Measurements from ENCODE around the gene CFAP210. TPM values are rescaled to one million over a fixed set of nuclear protein-coding genes. Genes with fewer than 3 reads are reported as not detected.

CFAP210 gene
- total and polyA plus RNA-seq, 2 experiments from 2014 or later: 0.30 TPM; not detected in 1

GRCh38 chr2:169684135-169684565 lies 10.1 kb downstream of the CFAP210 start:
- H3K9me3 ChIP-seq (ENCODE audit: low read depth): no peaks in the 10 kb centered on the region
- TF ChIP-seq EZH2phosphoT487 (IDR thresholded peaks at IDR 0.05; ENCODE audit: low read depth, severe bottlenecking, unreplicated experiment) (no peak), CTCF (IDR thresholded peaks at IDR 0.05; ENCODE audit: poor library complexity) (no peak), EZH2 (IDR thresholded peaks at IDR 0.05; ENCODE audit: borderline replicate concordance) (no peak)
- no peaks in the 10 kb centered on the region for H3K27me3 ChIP-seq
- no peaks in the 10 kb centered on the region for H3K36me3 ChIP-seq (replicated peaks; ENCODE audit: insufficient read depth, low read depth)
- H3K27ac ChIP-seq: no peak overlapping the region
- H3K9me2 ChIP-seq (replicated peaks; ENCODE audit: insufficient read depth): no peaks in the 10 kb centered on the region
- H4K20me1 ChIP-seq (ENCODE audit: insufficient read depth, poor library complexity, severe bottlenecking): no peaks in the 10 kb centered on the region
- WGBS (ENCODE audit: low lambda C conversion rate, missing lambda C conversion rate): 92% methylated on average over 3 of the region's 3 CpGs
- no peak for DNase-seq (ENCODE audit: low spot score)
- no peak overlapping the region for H3K4me2 ChIP-seq
- no peaks in the 10 kb centered on the region for H3K4me1 ChIP-seq (ENCODE audit: insufficient read depth)
- no peak overlapping the region for H2AFZ ChIP-seq
- no peak overlapping the region for H3K4me3 ChIP-seq
- H3K79me2 ChIP-seq: no peaks in the 10 kb centered on the region

- 62% methylated on average over 3 of the region's 3 CpGs for WGBS (ENCODE audit: low lambda C conversion rate, missing lambda C conversion rate)
- no peak for TF ChIP-seq CTCF (IDR thresholded peaks at IDR 0.05; ENCODE audit: poor library complexity)
- no peak for TF ChIP-seq EZH2 (IDR thresholded peaks at IDR 0.05; ENCODE audit: borderline replicate concordance)
- no peak for TF ChIP-seq EZH2phosphoT487 (IDR thresholded peaks at IDR 0.05; ENCODE audit: low read depth, severe bottlenecking, unreplicated experiment)
- no peaks in the 10 kb centered on the region for H3K27me3 ChIP-seq
- no peak overlapping the region for H2AFZ ChIP-seq
- H3K4me2 ChIP-seq: no peak overlapping the region
- H3K79me2 ChIP-seq: no peaks in the 10 kb centered on the region
- H3K4me3 ChIP-seq: no peak overlapping the region
- no peaks in the 10 kb centered on the region for H3K9me3 ChIP-seq (ENCODE audit: low read depth)
- no peaks in the 10 kb centered on the region for H3K9me2 ChIP-seq (replicated peaks; ENCODE audit: insufficient read depth)
- H3K27ac ChIP-seq: no peak overlapping the region
- DNase-seq (ENCODE audit: low spot score): no peak
- no peaks in the 10 kb centered on the region for H4K20me1 ChIP-seq (ENCODE audit: insufficient read depth, poor library complexity, severe bottlenecking)
- no peaks in the 10 kb centered on the region for H3K36me3 ChIP-seq (replicated peaks; ENCODE audit: insufficient read depth, low read depth)
- H3K4me1 ChIP-seq (ENCODE audit: insufficient read depth): no peaks in the 10 kb centered on the region
Measured at GRCh38 chr2:169683425-169684134, 10.6 kb downstream of the CFAP210 start.

- no peak for TF ChIP-seq EZH2phosphoT487 (IDR thresholded peaks at IDR 0.05; ENCODE audit: low read depth, severe bottlenecking, unreplicated experiment)
- no peak for TF ChIP-seq EZH2 (IDR thresholded peaks at IDR 0.05; ENCODE audit: borderline replicate concordance)
- no peak for TF ChIP-seq CTCF (IDR thresholded peaks at IDR 0.05; ENCODE audit: poor library complexity)
- Histone ChIP-seq H4K20me1 (ENCODE audit: insufficient read depth, poor library complexity, severe bottlenecking) (no peaks in the 10 kb centered on the region), H3K9me2 (replicated peaks; ENCODE audit: insufficient read depth) (no peaks in the 10 kb centered on the region), H3K9me3 (ENCODE audit: low read depth) (no peaks in the 10 kb centered on the region), H3K27me3 (no peaks in the 10 kb centered on the region), H3K4me2 (no peak overlapping the region), H3K4me3 (no peak overlapping the region), H2AFZ (no peak overlapping the region), H3K4me1 (ENCODE audit: insufficient read depth) (no peaks in the 10 kb centered on the region), H3K27ac (no peak overlapping the region), H3K36me3 (replicated peaks; ENCODE audit: insufficient read depth, low read depth) (no peaks in the 10 kb centered on the region), H3K79me2 (no peaks in the 10 kb centered on the region)
- 66% methylated on average over 3 of the region's 3 CpGs for WGBS (ENCODE audit: low lambda C conversion rate, missing lambda C conversion rate)
- DNase-seq (ENCODE audit: low spot score): no peak
Measured at GRCh38 chr2:169683054-169683424, 11.2 kb downstream of the CFAP210 start.
